ENCODE data around the gene ARHGAP8.

DNA sequence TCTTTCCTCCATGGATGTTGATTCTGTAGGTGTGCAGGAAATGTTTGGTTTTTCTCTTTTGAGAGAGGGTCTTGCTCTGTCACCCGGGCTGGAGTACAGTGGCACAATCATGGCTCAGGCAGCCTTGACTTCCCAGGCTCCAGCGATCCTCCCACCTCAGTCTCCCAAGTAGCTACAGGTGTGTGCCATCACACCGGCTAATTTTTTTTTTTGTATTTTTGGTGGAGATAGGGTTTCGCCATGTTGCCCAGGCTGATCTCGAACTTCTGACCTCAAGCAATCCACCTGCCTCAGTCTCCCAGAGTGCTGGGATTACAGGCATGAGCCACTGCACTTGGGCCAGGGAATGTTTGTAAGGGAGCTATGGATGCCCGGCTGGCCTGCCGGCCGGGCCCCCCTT is 45.9 kb upstream of the ARHGAP8 start:
- TF ChIP-seq CTCF (IDR thresholded peaks at IDR 0.05; ENCODE audit: insufficient read depth, low read depth, low read length) (no peak), EZH2 (IDR thresholded peaks at IDR 0.05; ENCODE audit: insufficient read depth, low read length) (no peak)
